GM12892 (cell line): ENCODE data around the gene ASIC2.
A peak's percentile ranks its signal among the peaks of the same experiment; 100 is the strongest.

Experiments used
- DNase-seq: peaks from one replicate; pipeline ENCODE4 v3.0.0; 2011; ENCODE audit not compliant: insufficient read length
- FAIRE-seq: peaks from 2 replicates; lab custom pipeline; 2011; peaks lifted over from hg19 to GRCh38; lab: Jason Lieb, UNC
- POLR2A ChIP-seq: IDR thresholded peaks from 2 replicates; pipeline ENCODE4 v1.6.1; 2011; ENCODE audit warnings: low read depth, low read length, control low read depth
- POLR2AphosphoS5 ChIP-seq: IDR thresholded peaks from 2 replicates; pipeline ENCODE4 v1.6.1; 2011; ENCODE audit warnings: low read depth, low read length, control low read depth
- TAF1 ChIP-seq: IDR thresholded peaks from 2 replicates; pipeline ENCODE4 v1.6.1; 2011; ENCODE audit warnings: low read depth, mild to moderate bottlenecking, control low read depth, low read length, borderline replicate concordance

Gene ASIC2

DNA sequence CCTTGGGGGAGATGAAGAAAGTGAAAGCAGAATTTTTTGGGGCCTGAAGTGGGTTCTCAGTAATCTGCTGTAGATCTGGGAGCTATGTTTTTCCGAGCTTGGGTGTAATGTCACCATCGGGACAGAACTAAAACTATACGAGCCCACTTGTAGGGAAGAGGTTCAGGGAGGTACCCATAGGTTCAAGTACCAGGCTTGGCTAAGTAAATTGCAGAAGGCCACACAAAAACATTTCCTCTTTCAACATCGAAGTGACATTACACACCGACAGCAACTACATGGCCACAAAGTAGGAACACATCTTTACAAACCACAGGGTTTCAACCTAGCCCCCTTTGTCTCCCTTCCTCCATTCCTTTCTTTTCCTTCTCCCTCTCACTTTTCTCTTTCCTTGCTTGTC lies 10.2 kb upstream of the ASIC2 start:
- no peak for TF ChIP-seq POLR2A
- no peak for TF ChIP-seq POLR2AphosphoS5
- no peak for FAIRE-seq

DNA sequence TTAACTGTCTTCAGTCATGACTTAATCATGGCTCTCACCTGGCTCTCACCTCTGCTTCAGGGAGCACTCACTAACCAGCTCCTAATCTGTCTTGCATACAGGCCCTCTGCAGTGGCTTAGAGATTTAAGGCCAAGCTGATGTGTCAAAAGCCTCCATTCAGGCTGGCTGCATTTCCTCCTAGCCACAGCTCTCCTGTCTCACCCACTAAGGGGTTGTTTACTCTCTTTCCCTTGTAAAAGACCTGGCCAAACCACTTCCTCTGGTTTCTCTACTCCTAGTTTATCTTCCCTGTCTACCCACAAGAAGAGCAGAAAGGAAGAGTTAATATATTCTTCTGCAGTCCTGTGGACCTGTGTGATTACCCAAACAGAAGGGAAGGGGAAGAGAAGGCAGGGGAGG lies 9.3 kb upstream of the ASIC2 start:
- no peak for DNase-seq
- TF ChIP-seq POLR2A (no peak), TAF1 (no peak), POLR2AphosphoS5 (no peak)

More for the DNA sequence above, 10.2 kb upstream of the ASIC2 start:
- no peak for DNase-seq

DNA sequence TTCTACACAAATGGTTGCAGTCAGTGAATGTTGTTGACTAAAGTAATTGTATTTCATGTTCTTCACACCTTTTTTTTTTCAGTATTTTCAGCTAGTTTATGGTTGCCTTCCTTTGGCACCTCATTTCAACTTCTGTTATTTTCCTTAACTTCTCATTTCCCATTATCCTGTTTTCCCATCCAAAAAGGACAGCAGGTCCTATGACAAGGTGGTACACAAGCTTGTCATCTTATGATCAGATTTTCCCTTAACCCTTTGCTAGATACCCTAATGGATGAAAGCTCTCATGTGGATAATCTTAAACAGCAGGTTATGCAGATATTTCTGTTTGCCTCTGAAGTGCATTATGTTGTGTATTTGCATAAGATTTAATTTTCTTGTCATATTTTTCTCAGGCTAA lies 7.1 kb upstream of the ASIC2 start:
- DNase-seq, result no peak
- TF ChIP-seq TAF1 (no peak), POLR2A (no peak), POLR2AphosphoS5 (no peak)
- no peak for FAIRE-seq

More for the DNA sequence above, 9.3 kb upstream of the ASIC2 start:
- no peak for FAIRE-seq

DNA sequence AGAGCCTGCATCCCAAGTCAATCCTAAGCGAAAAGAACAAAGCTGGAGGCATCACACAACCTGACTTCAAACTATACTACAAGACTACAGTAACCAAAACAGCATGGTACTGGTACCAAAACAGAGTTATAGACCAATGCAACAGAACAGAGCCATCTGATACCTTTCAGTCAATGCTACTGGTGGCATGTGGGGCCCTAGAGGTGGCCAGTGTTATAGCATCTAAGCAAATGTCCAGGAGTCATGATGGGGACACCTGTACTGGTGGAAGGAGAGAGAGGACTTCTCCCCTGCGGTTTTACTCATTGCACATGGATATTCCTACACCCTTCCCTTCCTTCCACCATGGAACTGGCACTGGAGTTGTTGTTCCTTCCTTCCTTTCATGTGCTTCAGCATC lies 6.0 kb upstream of the ASIC2 start:
- DNase-seq (no peak), FAIRE-seq (no peak)
- TF ChIP-seq TAF1 (no peak), POLR2A (no peak), POLR2AphosphoS5 (no peak)

DNA sequence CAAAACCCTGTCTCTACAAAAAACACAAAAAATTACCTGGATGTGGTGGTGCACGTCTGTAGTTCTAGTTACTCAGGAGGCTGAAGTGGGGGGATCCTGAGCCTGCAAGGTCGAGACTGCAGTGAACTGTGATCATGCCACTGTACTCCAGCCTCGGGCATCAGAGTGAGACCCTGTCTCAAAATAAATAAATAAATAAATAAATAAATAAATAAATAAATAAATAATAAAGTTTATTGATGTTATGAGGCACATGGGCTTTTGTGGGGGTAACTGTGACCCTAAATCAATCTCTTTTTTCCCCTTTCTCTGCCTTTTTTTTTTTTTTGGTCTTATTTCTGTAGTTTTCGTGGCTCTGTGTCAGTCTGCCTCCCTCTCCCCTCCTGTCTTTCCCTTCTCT lies 4.5 kb upstream of the ASIC2 start:
- FAIRE-seq, result no peak
- DNase-seq, result no peak
- TF ChIP-seq POLR2AphosphoS5 (no peak), TAF1 (no peak)

DNA sequence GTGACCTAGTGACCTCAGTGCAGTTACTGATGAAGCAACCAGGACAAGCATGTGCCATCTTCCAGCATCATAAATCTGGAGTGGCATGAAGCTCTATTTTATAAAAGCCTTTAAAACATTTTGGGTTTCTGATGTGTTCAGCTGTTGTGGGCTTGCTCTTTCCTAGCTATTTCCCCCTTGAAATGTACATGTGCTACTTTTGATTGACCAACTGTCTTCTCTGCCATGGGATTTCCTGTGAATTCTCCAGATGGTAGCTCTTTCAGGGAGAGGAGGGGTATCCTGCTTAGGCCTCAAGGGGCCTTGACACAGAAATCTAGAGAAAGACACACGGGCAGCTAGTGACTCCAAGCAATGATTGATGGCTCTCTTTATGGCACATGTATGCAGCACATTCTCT lies 1.9 kb upstream of the ASIC2 start:
- FAIRE-seq, result no peak
- no peak for DNase-seq
- TF ChIP-seq POLR2AphosphoS5 (no peak), POLR2A (no peak), TAF1 (no peak)

DNA sequence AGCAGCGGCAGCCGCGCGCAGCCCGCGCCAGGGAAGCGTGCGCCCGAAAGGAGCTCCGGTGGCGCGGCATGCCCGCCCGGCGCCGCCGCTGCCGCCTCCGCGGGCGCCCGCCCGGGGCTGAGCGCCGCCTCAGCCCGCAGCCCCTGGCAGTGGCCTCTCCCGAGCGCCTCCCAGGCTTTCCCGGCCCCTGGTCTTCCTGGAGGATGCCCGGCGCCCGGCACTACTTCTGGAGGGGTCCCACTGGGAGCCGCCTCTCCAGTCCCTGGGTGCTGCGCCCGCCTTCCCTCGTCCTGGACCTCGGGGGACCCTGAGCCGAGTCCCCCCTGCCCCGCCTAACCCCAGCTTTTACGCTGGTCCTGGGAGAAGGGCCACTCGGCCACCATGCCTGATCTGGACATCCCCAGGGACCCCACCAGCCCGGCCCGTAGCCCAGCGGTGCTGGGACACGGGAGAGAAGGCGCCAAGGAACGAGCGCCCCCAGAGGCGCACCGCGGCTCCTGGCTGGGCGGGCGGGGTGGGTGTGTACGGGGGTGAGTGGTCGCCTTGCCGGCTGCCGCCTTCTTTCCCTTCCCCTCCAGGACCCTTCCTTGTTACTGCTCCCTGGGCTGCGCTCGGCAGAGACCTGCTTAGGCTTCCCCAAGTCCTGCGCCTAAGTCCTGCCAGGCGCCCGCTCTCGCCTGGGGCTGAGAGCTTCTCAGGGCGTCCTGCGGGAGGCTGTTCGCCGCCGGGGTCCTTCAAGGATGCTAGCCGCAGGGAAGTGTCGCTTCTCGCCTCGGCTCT lies 704 bp downstream of the ASIC2 start:
- no peak for TF ChIP-seq TAF1
- no peak for TF ChIP-seq POLR2A
- TF ChIP-seq POLR2AphosphoS5, result no peak
- no peak for FAIRE-seq
- peak; percentile 23 for DNase-seq

DNA sequence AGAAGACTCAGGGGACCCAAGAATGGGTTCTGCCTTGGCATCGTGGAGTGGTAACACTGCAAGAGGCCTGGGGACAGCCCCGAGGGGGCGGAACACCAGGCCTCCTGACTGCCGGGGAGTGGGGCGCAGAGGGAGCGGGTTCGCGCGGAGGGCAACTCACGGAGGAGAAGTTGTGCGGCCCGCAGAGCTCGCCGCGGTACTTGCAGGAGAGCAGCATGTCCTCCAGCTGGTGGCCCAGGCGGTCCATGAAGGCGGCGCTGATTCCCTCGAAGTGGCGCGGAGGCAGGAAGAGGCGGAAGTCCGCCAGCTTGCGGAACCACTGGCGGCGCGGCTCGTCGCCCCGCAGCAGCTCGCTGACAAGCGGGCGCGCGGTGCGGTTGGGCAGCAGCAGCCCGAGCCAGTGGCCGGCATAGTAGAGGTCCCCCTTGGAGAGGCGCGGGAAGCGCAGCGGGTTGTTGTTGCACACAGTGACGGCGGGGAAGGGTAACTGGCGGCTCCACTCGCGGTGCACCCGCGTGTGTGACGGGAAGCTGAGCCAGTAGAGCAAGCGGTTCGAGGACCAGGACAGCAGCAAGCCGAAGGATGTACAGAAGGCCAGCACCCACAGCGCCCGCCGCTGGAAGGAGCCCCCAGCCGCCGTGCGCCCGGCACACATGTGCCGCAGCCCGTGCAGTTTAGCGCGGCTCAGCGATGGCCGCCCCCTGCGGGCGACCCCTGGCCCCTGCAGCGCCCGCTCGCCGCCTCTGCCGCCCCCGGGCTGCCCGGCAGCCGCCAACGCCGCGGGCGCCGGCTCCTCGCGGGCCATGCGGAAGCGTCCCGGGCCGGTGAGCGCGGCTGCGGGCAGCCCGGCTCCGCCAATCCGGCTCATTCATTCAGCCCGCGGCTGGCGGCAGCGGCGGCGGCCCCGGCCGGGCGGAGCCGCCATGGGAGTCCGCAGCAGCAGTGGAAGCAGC lies 1.6 kb downstream of the ASIC2 start:
- TF ChIP-seq POLR2AphosphoS5 (no peak), POLR2A (no peak), TAF1 (no peak)
- no peak for DNase-seq
- FAIRE-seq, result no peak

DNA sequence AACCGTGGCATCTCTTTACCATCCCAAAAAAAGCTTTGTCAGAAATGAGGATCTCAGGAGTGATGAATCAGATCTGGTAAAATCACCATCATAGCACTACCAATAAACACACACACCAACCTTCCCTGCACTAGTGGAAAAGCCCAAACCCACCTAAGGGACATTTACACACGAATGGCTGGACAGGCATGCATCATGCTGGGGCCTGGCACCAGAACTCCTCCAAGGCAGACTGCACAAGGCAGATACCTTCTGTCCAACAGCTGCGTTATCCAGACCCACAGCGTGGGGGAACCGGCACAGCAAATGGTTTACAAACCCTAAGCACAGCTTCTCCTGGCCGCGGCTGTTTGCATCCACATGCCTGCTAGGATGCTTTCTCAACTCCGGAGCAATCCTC lies 2.8 kb downstream of the ASIC2 start:
- TF ChIP-seq POLR2A (no peak), TAF1 (no peak), POLR2AphosphoS5 (no peak)
- FAIRE-seq, result no peak
- no peak for DNase-seq

DNA sequence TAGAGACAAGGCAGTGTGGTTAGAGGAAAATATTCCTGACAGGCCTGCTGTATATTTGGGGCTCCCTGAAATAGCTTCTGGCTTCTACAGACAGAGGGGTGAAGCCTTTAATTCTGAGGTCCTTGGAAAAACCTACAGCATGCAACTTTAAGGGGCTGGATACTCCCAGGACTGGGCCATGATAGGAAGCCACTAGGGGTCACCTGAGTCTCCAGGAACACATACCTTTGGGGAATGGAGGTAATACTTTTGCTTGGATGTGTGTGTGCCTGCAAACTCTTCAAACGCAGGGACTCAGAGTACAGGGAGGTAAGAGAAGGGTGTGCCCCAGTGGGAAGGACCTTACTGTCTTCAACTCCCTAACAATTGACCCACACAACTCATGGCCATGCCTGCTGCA lies 4.1 kb downstream of the ASIC2 start:
- TF ChIP-seq POLR2AphosphoS5 (no peak), POLR2A (no peak), TAF1 (no peak)

DNA sequence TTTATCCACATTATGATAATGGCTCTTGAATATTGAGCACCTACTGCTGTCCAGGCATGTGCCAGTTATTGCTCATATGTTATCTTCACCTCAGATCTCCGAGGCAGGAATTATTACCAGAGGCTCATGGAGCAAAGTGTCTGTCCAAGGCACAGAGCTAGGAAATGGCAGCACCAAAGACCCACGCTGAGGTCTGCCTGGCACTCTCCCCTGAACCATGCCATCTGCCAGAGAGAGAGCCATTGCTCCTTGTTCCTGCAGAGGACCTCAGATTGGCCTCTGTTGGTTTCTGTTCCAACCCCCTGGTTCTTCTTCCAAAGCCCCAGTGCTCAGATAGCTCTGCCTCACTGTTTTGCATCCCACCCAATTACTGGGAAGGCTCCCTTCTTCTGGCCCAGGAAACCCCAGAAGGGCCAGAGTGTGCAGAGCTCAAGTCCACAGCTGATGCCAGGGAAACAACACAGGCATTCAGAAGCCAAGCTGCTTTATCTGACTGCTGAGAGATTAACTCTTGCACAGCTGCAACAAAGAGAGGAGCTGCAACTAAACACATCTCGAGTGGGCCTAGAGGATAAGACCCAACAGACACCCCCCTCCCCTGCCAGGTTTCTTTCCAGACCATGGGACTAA lies 5.9 kb downstream of the ASIC2 start:
- DNase-seq (no peak), FAIRE-seq (no peak)
- TF ChIP-seq POLR2AphosphoS5 (no peak), POLR2A (no peak), TAF1 (no peak)

More for the DNA sequence above, 4.1 kb downstream of the ASIC2 start:
- DNase-seq (no peak), FAIRE-seq (no peak)
